ENCODE measurements around the gene DNAH10. TPM values are rescaled to one million over a fixed set of nuclear protein-coding genes. Genes with fewer than 3 reads are reported as not detected.

Gene DNAH10
- total and polyA plus RNA-seq, 2 of the 4 experiments (the other 2 are of a cell fraction) = 0.18 to 0.22 TPM

DNA sequence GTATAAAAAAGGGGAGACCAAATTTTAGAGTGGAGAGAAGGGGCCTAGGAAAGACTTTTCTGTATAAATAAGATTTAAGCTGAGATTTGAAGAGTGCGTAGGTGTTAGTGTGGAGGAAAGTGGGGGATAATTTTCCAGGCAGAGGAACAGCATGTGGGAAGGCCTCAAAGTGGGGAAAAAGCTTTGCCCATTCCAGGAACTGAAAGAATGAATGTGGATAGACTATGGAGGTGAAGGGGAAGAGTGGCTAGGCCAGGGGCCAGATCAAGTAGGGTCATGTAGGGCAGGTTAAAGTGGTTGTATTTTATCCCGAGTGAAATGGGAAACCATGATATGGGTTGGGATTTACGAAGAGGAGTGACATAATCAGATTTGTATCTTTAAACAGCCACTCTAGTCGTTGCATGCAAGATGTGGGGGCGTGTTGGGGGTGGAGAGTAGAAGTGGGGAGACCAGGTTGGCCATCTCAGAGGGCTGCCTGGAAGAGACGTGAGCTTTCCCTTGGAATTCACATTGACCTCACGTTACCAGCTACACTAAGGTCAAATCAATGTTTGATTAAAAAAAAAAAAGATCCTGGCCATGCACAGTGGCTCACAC, 214.2 kb downstream of the DNAH10 start:
- Histone ChIP-seq H2BK120ac (ENCODE audit: low read depth, low read length) (no peak overlapping the region), H3K14ac (replicated peaks; ENCODE audit: low read depth, low read length) (no peak overlapping the region), H3K79me1 (ENCODE audit: low read depth in 1 of 2, low read length in 2 of 2) (peaks cover 14 to 39% of the 10 kb centered on the region in 2 experiments), H3K4me3 (ENCODE audit: insufficient read depth, low read depth, low read length) (no peak overlapping the region), H3K36me3 (ENCODE audit: control insufficient read depth, insufficient read depth, low read length) (peaks cover 7% of the 10 kb centered on the region), H3K4ac (ENCODE audit: low read depth, low read length) (no peak overlapping the region), H4K91ac (ENCODE audit: insufficient read depth, low read depth, low read length) (no peak overlapping the region), H3K9me3 (ENCODE audit: control insufficient read depth, insufficient read depth, low read length) (no peaks in the 10 kb centered on the region), H3K23ac (ENCODE audit: low read depth, low read length) (no peak overlapping the region), H3K9me1 (ENCODE audit: insufficient read depth, low read length) (no peaks in the 10 kb centered on the region), H2BK5ac (ENCODE audit: low read depth, low read length, poor library complexity, severe bottlenecking) (no peak overlapping the region), H2BK15ac (ENCODE audit: low read depth, low read length) (no peak overlapping the region), H4K5ac (ENCODE audit: low read depth, low read length) (no peak overlapping the region), H4K8ac (ENCODE audit: low read depth in 2 of 2, low read length in 2 of 2) (no peak overlapping the region), H3K4me1 (ENCODE audit: control insufficient read depth, insufficient read depth, low read length) (no peaks in the 10 kb centered on the region), H3K27ac (ENCODE audit: insufficient read depth, low read length) (no peak overlapping the region), H3K56ac (ENCODE audit: extremely low read depth, insufficient read depth, low read length) (no peak overlapping the region), H3K18ac (ENCODE audit: low read depth, low read length) (no peak overlapping the region), H3K9ac (ENCODE audit: low read depth, low read length) (no peak overlapping the region), H3K4me2 (ENCODE audit: low read depth, low read length) (no peak overlapping the region), H3K27me3 (ENCODE audit: control insufficient read depth, insufficient read depth, low read length) (no peaks in the 10 kb centered on the region), H2AK5ac (ENCODE audit: low read depth, low read length) (no peak overlapping the region), H2AFZ (replicated peaks; ENCODE audit: low read length, poor library complexity) (no peak overlapping the region), H2BK20ac (ENCODE audit: low read depth, low read length) (no peak overlapping the region), H4K20me1 (ENCODE audit: insufficient read depth, low read length) (peaks cover 4% of the 10 kb centered on the region; the same call in 1 of the 2 replicates), H2AK9ac (replicated peaks; ENCODE audit: low read depth, low read length, poor library complexity) (no peak overlapping the region)
- TF ChIP-seq CHD1 (IDR thresholded peaks at IDR 0.05; ENCODE audit: low read depth, low read length) (no peak), CTCF (conservative IDR thresholded peaks at IDR 0.05; ENCODE audit: low read depth, low read length) (no peak), USF2 (IDR thresholded peaks at IDR 0.05; ENCODE audit: low read depth, low read length) (no peak), RFX5 (IDR thresholded peaks at IDR 0.05; ENCODE audit: low read depth, low read length) (no peak), BHLHE40 (IDR thresholded peaks at IDR 0.05; ENCODE audit: low read depth, low read length) (no peak), SMC3 (IDR thresholded peaks at IDR 0.05; ENCODE audit: low read depth, low read length) (no peak), MAZ (IDR thresholded peaks at IDR 0.05; ENCODE audit: borderline replicate concordance, low read depth, low read length) (no peak), POLR2A (IDR thresholded peaks at IDR 0.05; ENCODE audit: low read depth, low read length) (no peak), RCOR1 (IDR thresholded peaks at IDR 0.05; ENCODE audit: insufficient replicate concordance, low read length) (no peak), MXI1 (IDR thresholded peaks at IDR 0.05; ENCODE audit: borderline replicate concordance, low read depth, low read length) (no peak), NFE2L2 (IDR thresholded peaks at IDR 0.05; ENCODE audit: low read depth, low read length) (no peak), MAFK (IDR thresholded peaks at IDR 0.05; ENCODE audit: low read depth, low read length) (no peak)
- 92 to 100% methylated on average over 1 to 2 of the region's 7 CpGs for WGBS, 2 experiments (ENCODE audit: extremely low coverage in 2 of 2, insufficient read length in 1 of 2)
- ATAC-seq (ENCODE audit: low read depth) (no peak), DNase-seq (no peak)
- intact Hi-C loops (cut with micrococcal nuclease) = no loop called here
- no TSS peak for BruUV-seq (replicated peaks)
- CTCF ChIA-PET = no interaction called here
- in situ Hi-C loops (cut with MboI; ENCODE audit: low sequenced_read_pairs) = loop anchor here (5.0 kb wide), 1 partner anchor 74 kb away; no protein-coding TSS in a partner anchor
- dilution Hi-C loops (cut with HindIII; ENCODE audit: low sequenced_read_pairs, unreplicated experiment) = no loop called here
- POLR2A ChIA-PET (ENCODE audit: unreplicated experiment) = no interaction called here
